HG03135 (cell line): ENCODE measurements around the gene PSD4.

Source experiments
- ATAC-seq: cut with Tn5 transposase; IDR thresholded peaks from one replicate; pipeline ENCODE4 v1.9.1; 2021; ENCODE audit warnings: mild to moderate bottlenecking, moderate library complexity; ENCODE audit not compliant: unreplicated experiment

Gene PSD4

DNA sequence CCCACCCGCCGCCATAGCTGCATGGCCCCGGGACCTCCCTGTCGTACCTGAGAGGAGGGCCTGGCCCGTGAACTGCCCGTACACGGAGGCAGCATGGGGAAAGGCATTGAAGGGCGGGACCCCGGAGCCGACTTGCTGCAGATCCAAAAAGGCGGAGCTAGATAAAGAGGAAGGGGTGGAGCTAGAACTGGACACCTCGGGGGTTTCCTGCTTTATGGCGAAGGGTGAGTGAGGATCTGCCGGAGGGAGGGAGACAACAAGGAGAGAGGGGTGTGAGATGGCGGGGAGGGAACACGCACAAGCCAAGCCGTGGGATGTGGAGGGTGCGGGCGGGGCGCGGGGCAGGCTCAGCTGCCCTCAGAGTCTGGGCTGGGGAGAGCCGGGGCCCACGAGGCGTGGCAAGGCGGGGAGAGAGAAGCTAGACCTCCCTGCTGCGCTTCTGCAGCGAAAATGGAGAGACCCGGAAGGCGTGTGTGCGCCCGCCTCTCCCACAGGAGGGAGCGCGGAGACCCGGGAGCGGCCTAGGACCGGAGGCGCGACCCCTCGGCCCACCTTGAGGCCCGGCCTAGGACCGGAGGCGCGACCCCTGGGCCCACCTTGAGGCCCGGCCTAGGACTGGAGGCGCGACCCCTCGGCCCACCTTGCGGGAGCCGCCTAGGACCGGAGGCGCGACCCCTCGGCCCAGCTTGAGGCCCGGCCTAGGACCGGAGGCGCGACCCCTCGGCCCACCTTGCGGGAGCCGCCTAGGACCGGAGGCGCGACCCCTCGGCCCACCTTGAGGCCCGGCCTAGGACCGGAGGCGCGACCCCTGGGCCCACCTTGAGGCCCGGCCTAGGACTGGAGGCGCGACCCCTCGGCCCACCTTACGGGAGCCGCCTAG, 61.8 kb downstream of the PSD4 start:
- ATAC-seq = peak; percentile 72

DNA sequence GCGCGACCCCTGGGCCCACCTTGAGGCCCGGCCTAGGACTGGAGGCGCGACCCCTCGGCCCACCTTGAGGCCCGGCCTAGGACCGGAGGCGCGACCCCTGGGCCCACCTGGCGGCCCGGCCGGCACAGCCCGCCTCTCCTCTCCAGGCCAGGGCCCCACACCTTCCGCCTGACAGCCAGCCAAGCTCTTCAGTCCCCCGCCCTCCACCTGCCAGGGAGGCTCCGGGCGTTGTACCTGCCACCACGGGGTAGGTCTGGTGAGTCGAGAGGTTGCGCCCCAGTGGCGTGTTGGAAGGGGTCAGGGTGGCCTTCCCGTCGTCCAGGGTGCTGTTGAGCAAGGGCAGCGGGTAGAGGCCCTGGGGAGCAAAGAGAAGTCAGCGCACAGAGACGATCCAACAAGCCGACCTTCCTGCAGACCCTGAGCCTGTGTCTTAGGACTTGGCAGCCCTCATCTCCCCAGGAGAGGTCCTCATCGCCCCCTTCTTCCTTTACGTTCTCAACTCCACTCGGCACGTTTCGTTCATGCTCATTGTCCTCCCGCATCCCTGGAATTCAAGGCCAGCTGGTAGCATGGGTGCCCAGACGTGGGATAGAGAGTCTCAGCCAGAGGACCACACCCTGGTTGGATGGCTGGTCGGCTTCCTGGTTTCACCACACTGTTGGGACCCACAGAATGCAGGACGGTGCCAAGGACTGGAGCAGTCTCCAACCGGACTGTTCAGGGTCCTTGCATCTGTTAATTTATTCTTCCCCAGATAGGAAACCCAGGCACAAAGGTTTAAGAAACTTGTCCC, 62.8 kb downstream of the PSD4 start:
- no peak for ATAC-seq

DNA sequence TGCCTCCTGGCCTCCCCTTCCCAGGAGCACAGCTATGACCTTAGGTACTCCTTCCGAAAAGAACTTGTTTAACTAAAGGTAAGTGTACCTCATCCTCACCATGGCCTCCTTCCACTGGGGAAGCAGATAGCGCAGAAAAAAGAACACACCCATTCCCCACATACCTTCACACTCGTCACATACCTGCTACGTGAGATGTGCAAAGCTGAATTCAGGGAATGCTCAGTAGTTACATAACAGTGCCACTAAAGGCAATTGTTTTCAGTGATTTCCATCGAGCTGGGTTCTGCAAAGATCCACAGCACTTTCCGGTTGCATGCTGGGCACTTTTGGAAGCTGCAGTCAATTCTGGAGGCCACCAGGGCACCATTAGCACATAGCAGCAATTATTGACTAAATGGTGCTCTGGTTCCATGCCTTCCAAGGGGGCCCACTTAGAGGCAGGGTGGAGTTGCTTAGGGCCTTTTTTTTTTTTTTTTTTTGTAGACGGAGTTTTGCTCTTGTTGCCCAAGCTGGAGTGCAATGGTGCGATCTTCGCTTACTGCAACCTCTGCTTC, 63.9 kb downstream of the PSD4 start:
- ATAC-seq = no peak

DNA sequence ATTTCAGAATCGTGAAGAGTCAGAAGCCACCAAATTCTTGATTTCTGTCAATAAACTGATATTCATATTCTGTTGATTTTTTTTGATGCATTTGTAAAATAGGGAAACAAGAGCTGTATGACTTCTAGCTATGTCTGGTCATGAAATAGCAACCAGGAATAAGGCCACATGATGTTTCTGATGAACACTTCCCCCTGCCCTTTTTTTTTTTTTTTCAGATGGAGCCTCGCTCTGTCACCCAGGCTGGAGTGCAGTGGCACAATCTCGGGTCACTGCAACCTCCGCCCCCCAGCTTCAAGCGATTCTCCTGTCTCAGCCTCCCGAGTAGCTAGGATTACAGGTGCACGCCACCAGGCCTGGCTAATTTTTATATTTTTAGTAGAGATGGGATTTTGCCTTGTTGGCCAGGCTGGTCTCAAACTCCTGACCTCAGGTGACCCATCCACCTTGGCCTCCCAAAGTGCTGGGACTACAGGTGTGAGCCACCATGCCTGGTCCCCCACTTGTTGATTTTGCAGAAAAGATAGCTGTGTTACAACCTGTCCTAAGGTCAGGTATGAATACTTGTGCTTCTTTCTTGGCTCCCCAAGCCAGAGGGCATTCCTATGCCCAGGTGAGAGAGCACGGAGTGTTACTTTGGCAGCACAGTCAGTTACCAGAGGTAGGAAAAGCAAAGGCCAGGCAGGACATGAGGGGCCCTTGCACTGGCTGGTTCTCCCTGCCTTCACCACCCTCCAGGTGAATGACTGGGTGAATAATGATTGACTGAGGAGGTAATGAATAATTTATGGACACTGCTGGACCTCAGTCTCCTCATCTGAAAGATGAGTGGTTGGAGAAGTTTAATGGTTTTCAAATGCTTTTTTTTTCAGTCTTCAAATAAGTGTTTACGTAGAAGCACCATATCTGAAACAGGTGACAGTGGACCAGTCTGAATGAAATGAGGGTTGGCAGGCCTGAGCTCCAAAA, 65.4 kb downstream of the PSD4 start:
- no peak for ATAC-seq

DNA sequence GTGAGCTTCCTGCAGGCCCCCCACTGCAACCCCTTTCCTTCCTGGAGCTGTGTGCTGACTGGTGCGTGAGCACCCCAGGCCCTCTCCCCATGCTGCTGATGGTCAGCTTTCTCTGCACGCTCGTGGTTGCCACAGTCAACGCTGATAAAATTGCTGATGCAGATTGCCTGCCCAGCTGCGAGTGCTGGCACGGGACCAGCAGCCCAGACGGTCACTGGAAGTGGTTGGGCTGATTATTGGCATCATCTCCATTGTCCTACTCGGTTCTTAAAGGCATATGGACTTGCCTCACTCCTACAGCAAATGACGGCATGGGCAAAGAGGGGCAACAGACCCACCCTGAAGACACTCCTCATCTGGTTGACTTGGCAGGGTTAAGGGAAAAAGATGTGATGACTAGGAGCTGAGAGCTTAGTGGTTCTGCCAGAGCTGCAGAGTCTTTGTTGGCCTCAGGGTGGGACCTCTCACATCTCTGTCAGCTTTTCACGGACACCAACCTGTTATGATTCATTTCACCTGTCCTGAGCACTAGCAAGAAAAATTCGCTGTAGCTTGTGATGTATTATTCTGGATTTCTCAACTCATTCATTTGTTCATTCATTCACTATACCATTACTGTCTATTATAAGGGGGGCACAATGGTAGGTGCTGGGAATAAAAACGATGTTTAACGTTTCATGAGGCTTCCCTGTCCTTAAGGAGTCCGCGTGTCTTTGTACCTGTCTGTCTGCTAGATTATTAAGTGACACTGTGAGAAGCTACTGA, 66.6 kb downstream of the PSD4 start:
- ATAC-seq = no peak

DNA sequence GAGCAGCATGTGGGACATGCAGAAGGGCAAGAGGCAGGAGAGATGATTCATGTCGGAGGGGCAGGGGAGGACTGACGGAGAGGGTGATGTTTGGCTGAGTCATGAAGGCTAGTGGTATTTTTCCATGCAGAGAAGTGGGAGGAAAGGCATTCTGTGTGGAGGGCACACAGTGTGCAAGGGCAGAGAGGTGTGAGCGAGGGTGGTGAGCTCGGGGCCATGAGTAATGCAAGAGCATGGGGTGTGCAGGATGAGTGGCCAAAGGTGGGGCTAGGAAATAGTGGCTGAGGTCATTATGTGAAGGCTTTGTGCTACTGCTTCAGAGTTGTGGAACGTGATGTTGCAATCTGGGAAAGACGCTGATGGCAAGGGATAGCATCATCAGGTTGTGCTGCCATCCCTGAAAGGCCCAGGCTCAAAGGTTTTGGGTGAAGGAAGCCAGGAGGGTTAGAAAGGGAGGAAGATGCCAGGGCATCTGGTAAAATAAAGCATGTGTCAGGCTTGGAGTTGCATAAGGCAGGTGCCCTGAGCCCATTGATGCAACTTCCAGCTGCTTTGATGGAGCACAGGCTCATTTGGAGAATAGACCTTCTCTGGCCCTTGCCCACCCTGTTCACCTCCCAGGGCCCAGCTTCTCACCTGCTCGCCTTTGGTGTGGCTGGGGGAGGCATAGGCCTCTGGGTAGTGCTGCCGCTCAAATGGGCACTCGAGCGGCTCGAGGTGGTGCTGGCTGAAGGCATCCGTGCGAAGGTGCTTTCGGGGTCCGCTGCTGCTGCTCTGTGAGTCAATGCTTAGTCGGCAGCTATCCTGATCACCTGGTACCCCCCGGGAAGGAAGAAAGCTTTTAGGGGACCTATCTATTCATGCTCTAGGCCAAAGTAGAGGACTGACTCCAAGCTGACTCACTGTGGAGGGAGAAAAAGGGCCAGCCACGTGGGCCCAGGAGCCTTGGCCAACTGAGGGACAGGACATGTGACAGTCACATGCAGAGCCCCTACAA, 67.4 kb downstream of the PSD4 start:
- ATAC-seq = no peak

DNA sequence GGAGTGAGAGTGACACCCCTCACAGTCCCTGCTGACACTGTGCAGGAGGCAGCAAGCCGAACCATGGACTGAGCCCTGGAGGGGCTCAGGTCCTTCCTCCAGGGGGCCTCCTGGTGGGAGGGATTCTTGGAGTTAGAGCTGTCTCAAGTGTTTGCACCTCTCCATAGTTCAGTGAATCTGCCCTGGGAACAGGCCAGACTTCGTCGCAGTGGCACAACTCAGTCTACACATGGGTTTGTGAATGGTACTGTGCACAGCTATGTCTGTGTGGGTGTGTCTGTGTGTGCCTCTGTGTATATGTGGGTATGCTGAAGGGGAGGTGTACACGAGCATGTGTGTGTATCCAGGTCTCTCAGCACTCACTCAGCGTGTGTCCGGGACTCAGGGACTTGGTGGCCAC, 68.6 kb downstream of the PSD4 start:
- ATAC-seq = no peak

DNA sequence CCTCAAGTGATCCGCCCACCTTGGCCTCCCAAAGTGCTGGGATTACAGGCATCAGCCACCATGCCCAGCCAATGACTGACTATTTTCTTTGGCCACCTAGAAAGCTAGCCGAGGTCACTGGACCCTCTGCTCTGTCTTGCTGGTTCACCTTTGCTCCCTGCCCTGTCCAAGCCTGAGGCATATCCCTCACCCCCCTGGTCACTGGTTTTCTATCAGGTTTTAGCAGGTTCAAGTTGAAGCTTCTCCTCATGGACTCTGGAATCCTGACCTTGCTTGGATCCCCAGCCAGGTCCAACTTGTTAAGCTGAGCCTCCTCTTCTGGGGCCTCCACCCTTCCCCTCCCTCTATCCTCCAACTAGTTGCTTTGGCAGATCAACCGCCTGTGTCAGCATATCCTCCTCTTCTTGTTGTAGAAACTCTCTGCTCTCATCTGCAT, 71.5 kb downstream of the PSD4 start:
- ATAC-seq = no peak

DNA sequence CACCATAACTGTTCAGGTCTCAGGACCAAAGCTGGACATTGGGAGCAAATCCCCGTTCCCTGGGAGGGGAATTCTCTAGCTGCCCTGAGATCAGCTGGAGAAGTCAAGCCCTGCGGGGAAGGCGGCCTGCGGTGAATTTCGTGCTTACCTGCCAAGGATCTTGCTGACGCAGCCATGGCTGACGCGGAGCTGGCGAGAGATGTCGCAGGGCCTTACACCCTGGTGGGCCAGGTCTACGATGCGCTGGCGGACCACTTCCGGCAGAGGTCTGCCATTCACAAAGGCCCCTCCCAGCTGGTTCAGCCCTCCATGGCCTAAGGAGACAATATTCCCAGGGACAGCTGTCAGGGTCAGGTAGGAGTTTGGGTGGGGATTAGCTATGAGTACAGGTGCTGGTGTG, 72.8 kb downstream of the PSD4 start:
- ATAC-seq = no peak

DNA sequence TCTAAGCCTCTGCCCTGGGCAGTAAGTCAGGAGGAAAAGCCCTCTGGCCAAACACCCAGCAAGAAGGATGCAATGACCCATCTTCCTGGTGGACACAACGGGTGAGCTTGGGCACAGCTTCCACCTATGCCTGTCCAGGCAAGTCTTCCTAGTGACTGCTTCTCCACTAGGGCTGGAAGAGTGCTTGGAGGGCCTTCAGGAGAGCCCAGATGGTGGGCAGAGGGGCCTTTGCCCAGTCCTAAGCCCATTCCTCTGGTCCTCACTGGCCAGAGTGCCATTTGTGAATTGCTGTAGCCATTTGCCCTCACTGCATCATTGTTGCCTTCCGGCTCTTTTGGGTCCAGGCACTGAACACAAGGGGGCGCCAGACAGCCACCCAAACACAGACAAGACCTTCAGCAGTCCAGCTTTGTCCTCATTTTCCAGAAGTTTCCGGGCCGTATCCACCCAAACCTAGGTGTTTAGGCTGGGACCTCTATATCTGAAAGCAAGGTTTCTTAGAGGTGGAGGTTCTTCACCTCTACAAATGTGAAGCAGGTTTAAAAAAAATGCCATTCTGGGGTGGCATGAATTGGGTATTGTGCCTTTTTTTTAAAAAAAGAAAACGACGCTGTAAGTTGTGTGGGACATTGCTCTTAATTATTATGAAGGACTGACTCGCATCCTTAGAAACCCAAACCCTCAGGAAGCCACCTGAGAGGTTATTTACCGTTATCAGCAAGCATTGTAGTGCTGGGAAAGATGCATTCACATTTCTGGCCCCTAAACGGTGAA, 75.4 kb downstream of the PSD4 start:
- peak; percentile 70 for ATAC-seq

DNA sequence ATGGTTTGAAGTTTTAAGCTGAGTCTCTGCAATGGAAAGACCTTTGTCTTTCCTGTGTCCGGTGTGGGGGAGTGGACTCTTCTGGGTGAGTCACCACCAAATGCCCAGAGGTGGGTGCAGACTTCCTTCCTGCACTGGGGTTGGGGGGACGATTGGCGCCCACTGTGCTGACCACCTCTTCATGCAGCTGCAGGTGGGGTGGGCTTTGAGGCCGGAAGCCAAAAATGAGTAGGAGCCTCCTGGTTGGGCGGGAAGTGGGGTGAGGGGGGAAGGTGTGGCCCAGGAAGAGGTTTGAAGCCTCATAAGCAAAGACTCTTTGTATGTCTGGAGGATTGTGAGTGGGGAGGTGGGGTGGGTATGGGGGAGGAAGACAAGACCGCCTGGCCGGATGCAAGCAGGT, 77.3 kb downstream of the PSD4 start:
- no peak for ATAC-seq

DNA sequence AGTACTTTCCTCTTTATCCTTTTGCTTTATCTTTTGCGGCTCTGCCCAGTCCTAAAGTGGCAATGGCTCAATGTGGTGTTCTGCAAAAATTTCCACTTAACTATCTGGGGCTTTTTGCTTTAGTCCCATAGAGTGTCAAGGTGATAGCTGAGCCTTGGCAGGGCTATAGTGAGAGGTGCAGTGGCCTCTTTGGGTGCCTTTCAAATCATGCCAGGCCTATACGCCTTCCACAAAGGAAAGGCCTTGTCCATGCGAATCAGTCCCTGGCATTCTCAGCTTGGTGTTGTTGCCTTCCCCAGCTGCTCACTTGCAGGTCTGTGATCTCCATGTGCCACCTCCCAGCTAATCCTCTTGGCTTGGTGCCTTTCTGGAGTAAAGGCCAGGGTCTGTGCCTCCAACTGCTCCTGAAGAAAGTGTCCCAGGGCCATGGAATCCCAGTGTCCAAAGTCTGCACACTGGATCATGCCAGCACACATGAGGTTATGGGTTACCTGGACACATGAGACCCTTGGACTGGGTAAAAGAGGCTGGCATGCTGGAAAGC, 78.3 kb downstream of the PSD4 start:
- ATAC-seq = no peak

DNA sequence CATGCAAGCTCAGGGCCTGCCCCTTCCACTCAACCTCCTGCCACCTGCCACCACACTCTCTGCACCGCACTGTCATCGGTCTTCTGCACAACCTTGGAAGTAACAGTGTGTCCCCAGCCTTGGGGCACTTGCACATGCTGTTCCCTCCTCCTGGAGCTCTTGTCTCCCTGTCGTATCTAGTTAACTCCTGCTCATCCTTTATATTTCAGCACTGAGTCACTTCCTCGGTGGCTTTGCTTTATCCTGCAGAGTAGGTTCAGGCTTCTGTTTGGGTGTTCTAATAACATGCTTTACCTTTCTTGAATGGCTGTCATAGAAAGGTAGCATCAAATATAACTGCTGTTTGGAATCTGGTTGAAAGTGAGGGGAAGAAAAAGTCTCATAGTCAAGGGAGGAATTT, 79.7 kb downstream of the PSD4 start:
- no peak for ATAC-seq

DNA sequence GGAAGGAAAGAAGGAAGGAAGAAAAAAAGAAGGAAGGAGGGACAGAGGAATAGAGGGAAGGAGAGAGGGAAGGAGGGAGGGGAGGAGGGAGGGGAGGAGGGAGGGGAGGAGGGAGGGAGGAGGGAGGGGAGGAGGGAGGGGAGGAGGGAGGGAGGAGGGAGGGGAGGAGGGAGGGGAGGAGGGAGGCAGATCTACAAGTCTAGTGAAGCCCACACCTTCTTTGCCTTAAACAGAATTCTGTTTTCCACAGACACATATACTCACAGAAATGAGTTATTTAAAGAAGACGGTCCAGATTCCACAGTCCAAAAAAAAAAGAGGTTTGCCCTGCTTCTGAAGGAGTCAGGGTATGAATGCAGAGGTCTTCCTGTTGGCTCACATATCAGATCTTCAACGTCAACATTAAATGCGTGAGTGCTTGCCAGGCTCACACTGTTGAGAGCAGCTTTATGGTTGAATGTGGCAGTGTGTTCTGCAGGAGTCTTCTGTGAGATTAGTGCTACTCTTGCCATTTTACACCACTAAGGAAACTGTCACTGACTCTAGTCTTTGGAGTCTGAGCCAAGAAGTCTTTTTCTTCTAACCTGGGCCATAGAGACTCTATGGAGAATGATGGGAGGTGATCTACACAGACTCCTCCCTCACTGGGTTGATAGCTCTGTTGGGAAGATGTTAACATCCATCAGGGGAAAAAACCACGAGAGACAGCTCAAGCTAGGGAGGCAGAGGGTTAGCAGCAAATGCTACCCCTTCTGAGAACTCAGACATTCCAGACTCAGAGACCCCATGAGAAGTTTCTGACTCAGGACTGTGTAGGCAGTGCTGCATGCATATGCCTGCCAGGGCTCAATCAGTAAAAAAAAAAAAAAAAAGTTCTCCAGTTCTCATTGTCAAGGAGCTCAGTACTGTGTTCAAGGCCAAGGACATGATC, 81.6 kb downstream of the PSD4 start:
- no peak for ATAC-seq

DNA sequence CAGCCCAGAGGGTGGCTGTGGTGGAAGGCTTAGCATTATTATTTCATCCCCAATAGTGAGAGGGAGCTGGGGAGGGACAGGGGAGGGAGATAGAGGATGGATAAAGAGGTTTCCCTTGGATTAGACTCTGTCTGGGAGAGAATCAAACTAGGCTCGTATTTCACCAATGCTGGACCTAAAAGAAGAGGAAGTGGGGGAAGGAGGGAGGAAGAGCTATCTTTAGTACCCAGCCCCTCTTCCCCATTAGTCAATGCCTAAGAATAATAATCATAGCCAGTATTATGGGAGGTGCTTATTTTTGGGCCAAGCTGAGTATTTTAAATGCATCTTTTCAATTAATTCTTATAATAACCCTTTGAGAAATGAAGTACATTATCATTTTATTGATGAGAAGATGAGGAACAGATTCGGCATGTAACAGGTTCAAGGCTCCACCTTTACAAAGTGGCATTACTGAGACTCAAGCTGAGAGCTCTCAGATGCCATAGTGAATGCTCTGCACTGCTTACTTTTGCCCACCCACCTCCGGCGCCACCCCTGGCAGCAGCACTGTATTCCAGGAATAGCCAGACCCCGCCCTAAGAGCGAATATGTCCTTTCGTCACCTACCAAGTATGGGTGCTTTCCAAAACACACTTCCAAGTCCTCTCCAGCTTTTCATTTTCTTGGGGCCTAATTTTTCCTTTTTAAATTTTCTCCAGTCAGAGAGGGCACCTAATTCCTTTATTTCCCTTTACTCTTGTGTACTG, 83.9 kb downstream of the PSD4 start:
- no peak for ATAC-seq
